Endothelial cell of umbilical vein (primary cell): ENCODE results near the gene PLEKHA7. TPM values are rescaled to one million over a fixed set of nuclear protein-coding genes. Genes with fewer than 3 reads are reported as not detected.

Source experiments
- BruUV-seq: library from RNA; stranded (reverse); fragments of 400-500 nt; replicated peaks from 2 replicates; lab custom pipeline; 2021; lab: Mats Ljungman, UMichigan
- CTCF ChIA-PET: fragments of 300-600, 350-600 bp; sonication (Branson Sonifier 250); formaldehyde crosslinking; loops from one replicate; lab custom pipeline; 2021; ENCODE audit warnings: antibody characterized with exemption, inconsistent platforms; lab: Charles Lee
- POLR2A ChIA-PET: fragments of 300-600, 350-600 bp; sonication (Branson Sonifier 250); formaldehyde crosslinking; loops from one replicate; lab custom pipeline; 2021; ENCODE audit warnings: antibody characterized with exemption, inconsistent platforms; lab: Charles Lee
- DNase-seq: peaks from one replicate; pipeline ENCODE4 v3.0.0-alpha.2; 2011; ENCODE audit warnings: low read depth, low spot score
- FAIRE-seq: peaks from 2 replicates; lab custom pipeline; 2011; peaks lifted over from hg19 to GRCh38; lab: Jason Lieb, UNC
- H2AFZ ChIP-seq: 2 replicates; pipeline ENCODE4 v1.6.0; 2012; ENCODE audit warnings: low read depth, low read length, control low read depth, inconsistent platforms
- H3K27ac ChIP-seq: 2 replicates; pipeline ENCODE4 v1.5.1; 2011; ENCODE audit warnings: low read depth, mild to moderate bottlenecking, control low read depth, low read length, moderate library complexity; ENCODE audit not compliant: insufficient read depth
- H3K27me3 ChIP-seq, 2 experiments: 2 replicates each; pipeline versions ENCODE4 v1.6.0 to v1.6.1; 2011; ENCODE audit warnings: low read length in 2 of 2, mixed read lengths in 1 of 2; ENCODE audit not compliant: control insufficient read depth in 2 of 2, insufficient read depth in 2 of 2
- H3K36me3 ChIP-seq, 2 experiments: 2 replicates in 1 of 2; 3 replicates in 1 of 2; pipeline ENCODE4 v1.5.1; 2011; ENCODE audit warnings: low read length in 2 of 2, mild to moderate bottlenecking in 1 of 2, moderate library complexity in 1 of 2; ENCODE audit not compliant: control insufficient read depth in 2 of 2, insufficient read depth in 2 of 2; ENCODE audit errors: extremely low read depth in 1 of 2
- H3K4me1 ChIP-seq: 3 replicates; pipeline ENCODE4 v1.5.1; 2011; ENCODE audit warnings: mild to moderate bottlenecking, low read length; ENCODE audit not compliant: control insufficient read depth, insufficient read depth; ENCODE audit errors: extremely low read depth
- H3K4me2 ChIP-seq: 2 replicates; pipeline ENCODE4 v1.6.1; 2011; ENCODE audit warnings: low read length, control low read depth, mixed read lengths; ENCODE audit not compliant: insufficient read depth
- H3K4me3 ChIP-seq, 3 experiments: fragments of 200-600 bp in 1 of 3; sonication (generic), shearing (Covaris generic) in 1 of 3; replicated peaks in 1 of 3; 2 replicates each; pipeline ENCODE4 v1.5.1; 2011 to 2016; ENCODE audit warnings: control low read depth in 3 of 3, low read length in 3 of 3, mild to moderate bottlenecking in 2 of 3, inconsistent platforms in 1 of 3, low read depth in 1 of 3, moderate library complexity in 1 of 3; ENCODE audit not compliant: insufficient read depth in 1 of 3
- H3K79me2 ChIP-seq: 2 replicates; pipeline ENCODE4 v1.6.0; 2012; ENCODE audit warnings: low read length, inconsistent platforms; ENCODE audit not compliant: control insufficient read depth, insufficient read depth
- H3K9ac ChIP-seq: replicated peaks from 2 replicates; pipeline ENCODE3; 2011; ENCODE audit warnings: low read length, control low read depth; ENCODE audit not compliant: insufficient read depth; ENCODE audit errors: extremely low read depth
- H3K9me1 ChIP-seq: replicated peaks from 3 replicates; pipeline ENCODE4 v1.6.0; 2011; ENCODE audit warnings: mild to moderate bottlenecking, low read length; ENCODE audit not compliant: control insufficient read depth, insufficient read depth; ENCODE audit errors: extremely low read depth
- H3K9me3 ChIP-seq: replicated peaks from 2 replicates; pipeline ENCODE4 v1.5.1; 2012; ENCODE audit warnings: low read length, inconsistent platforms; ENCODE audit not compliant: control insufficient read depth, insufficient read depth
- H4K20me1 ChIP-seq: replicated peaks from 2 replicates; pipeline ENCODE3; 2011; ENCODE audit warnings: mild to moderate bottlenecking, low read length; ENCODE audit not compliant: control insufficient read depth, insufficient read depth; ENCODE audit errors: extremely low read depth
- CTCF ChIP-seq, 2 donors: IDR thresholded peaks; 1 replicate in 1 of 2; 2 replicates in 1 of 2; pipeline ENCODE4 v1.5.1; 2011; ENCODE audit warnings: low read length in 2 of 2, mild to moderate bottlenecking in 2 of 2, moderate library complexity in 2 of 2, control low read depth in 1 of 2, inconsistent platforms in 1 of 2, low read depth in 1 of 2; ENCODE audit not compliant: insufficient read depth in 1 of 2; ENCODE audit errors: extremely low read depth in 1 of 2
- EZH2 ChIP-seq: IDR thresholded peaks from 2 replicates; pipeline ENCODE4 v1.6.1; 2012; ENCODE audit warnings: borderline replicate concordance, low read depth, mild to moderate bottlenecking, moderate library complexity, low read length, inconsistent platforms; ENCODE audit not compliant: severe bottlenecking
- FOS ChIP-seq: IDR thresholded peaks from 2 replicates; pipeline ENCODE4 v1.6.1; 2011; ENCODE audit warnings: mild to moderate bottlenecking, low read length, moderate library complexity, borderline replicate concordance; ENCODE audit not compliant: insufficient read depth
- GATA2 ChIP-seq: IDR thresholded peaks from 2 replicates; pipeline ENCODE4 v1.7.0; 2011; ENCODE audit warnings: low read depth, mild to moderate bottlenecking, moderate library complexity, mixed read lengths, low read length; ENCODE audit not compliant: insufficient read length, insufficient read depth
- JUN ChIP-seq: IDR thresholded peaks from 2 replicates; pipeline ENCODE4 v1.6.1; 2011; ENCODE audit warnings: borderline replicate concordance, low read depth; ENCODE audit not compliant: insufficient read length, insufficient read depth
- MAX ChIP-seq: IDR thresholded peaks from 2 replicates; pipeline ENCODE4 v1.6.1; 2011; ENCODE audit not compliant: insufficient read depth, insufficient read length
- MYC ChIP-seq: IDR thresholded peaks from one replicate; pipeline ENCODE4 v1.6.1; 2011; ENCODE audit warnings: mild to moderate bottlenecking, low read depth, low read length
- POLR2A ChIP-seq: IDR thresholded peaks from 2 replicates; pipeline ENCODE4 v1.6.1; 2012; ENCODE audit warnings: low read depth, mild to moderate bottlenecking, control low read depth, low read length
- POLR2AphosphoS5 ChIP-seq: IDR thresholded peaks from 2 replicates; pipeline ENCODE4 v1.6.1; 2012; ENCODE audit warnings: low read depth, mild to moderate bottlenecking, control low read depth, low read length, moderate library complexity; ENCODE audit not compliant: insufficient read depth
- dilution Hi-C: fragments of 300-500 bp; cut with MboI; formaldehyde crosslinking; loops from one replicate; pipeline ENCODE4 v1.15.0; 2019; ENCODE audit warnings: low sequenced_read_pairs; ENCODE audit not compliant: extremely low pct_ligation_motif_present
- intact Hi-C: fragments of 100-400 bp; cut with micrococcal nuclease; formaldehyde crosslinking; loops from one replicate; pipeline ENCODE4 v1.10.0; 2022
- polyA plus RNA-seq, 4 experiments: library from polyadenylated mRNA; depleted of rRNA in 3 of 4; stranded (reverse) in 3 of 4; unstranded in 1 of 4; fragments of >200 nt; gene quantifications; 2 replicates each; pipeline versions ENCODE4 v1.2.1 to v1.2.3, GENCODE V29; 2011 to 2012; ENCODE audit warnings: missing spikeins in 1 of 4
- total RNA-seq: library from RNA; stranded (reverse); gene quantifications from 2 replicates; pipeline ENCODE4 v1.2.3, GENCODE V29; 2021

Gene PLEKHA7
- total and polyA plus RNA-seq, 2 donors (not counting 3 experiments of a cell fraction or from before 2014, with no cell fraction given), result 1.7 to 3.8 TPM

- no peak for DNase-seq
- Histone ChIP-seq H3K4me2 (no peak overlapping the region), H3K9me3 (no peaks in the 10 kb centered on the region), H4K20me1 (peaks cover 9% of the 10 kb centered on the region), H3K27ac (no peak overlapping the region), H3K27me3 (no peaks in the 10 kb centered on the region), H2AFZ (no peak overlapping the region), H3K9me1 (no peaks in the 10 kb centered on the region), H3K4me3 (no peak overlapping the region), H3K4me1 (peaks cover 16% of the 10 kb centered on the region), H3K79me2 (peaks cover 76% of the 10 kb centered on the region), H3K9ac (no peak overlapping the region), H3K36me3 (peaks cover 4 to 24% of the 10 kb centered on the region in 2 experiments)
- TF ChIP-seq POLR2A (no peak), POLR2AphosphoS5 (no peak), MAX (no peak), MYC (no peak), FOS (no peak), EZH2 (no peak), GATA2 (no peak), CTCF (IDR thresholded peaks at IDR 0.05; ENCODE audit: extremely low read depth in 1 of 2, insufficient read depth in 1 of 2, low read depth in 1 of 2, low read length in 2 of 2) (no peak), JUN (no peak)
- dilution Hi-C loops (no loop called here), intact Hi-C loops (no loop called here)
- no TSS peak for BruUV-seq
- POLR2A ChIA-PET, result no interaction called here
- CTCF ChIA-PET, result interaction anchor here (1.1 kb wide), 1 partner anchor 9 kb away, joined by 3 read pairs; no protein-coding TSS in a partner anchor
- FAIRE-seq, result no peak
Measured at GRCh38 chr11:16743478-16743877, 270.7 kb downstream of the PLEKHA7 start.
